Fibroblast of skin of left quadriceps (primary cell): ENCODE measurements around the gene S100P.
"Not testable (repeated sequence)": the region's sequence is repeated elsewhere in the genome, so short reads cannot be mapped to it uniquely, and the experiment has no call there.

Source experiments
- DNase-seq, 2 experiments: peaks; one replicate each; pipeline ENCODE4 v3.0.0-alpha.2; 2013; ENCODE audit warnings: low read depth in 2 of 2

S100P gene

GRCh38 chr4:6693231-6694176 lies at the start of gene S100P:
Gene S100P (plus strand): TSS chr4:6693878. CDS start chr4:6693933, 55 bp downstream.
- DNase-seq: no peak

DNA sequence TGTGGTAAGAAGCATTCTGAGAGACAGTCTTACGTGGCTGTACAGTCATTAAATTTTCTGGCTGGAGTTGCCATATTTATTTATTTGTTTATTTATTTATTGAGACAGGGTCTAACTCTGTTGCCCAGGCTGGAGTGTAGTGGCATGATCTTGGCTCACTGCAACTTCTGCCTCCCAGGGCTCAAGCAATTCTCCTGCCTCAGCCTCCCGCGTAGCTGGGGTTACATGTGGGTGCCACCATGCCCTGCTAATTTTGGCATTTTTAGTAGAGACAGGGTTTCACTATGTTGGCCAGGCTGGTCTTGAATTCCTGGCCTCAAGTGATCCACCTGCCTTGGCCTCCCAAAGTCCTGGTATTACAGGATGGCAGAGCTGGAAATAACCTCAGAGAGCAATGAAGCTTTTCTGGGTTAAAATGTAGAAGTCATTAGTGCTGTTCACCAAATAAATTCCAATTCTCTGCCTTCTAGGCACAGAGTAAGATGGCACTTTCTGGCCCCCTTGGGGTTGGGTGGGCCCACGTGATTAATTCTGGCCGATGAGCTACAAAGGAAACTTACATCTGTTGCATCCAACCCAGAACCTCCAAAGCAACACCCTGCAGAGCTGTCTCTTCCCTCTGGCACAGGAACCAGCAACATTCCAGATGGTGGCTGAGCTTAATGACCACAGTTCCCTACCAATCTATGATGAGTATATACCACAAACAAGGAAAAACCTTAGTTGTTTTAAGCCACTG lies 48.7 kb upstream of the S100P start:
- DNase-seq: no peak

- DNase-seq: no peak
Observed at GRCh38 chr4:6647169-6647568, 46.5 kb upstream of the S100P start.

GRCh38 chr4:6647582-6648230 lies 46.0 kb upstream of the S100P start:
- no peak for DNase-seq

- no peak for DNase-seq
Observed at GRCh38 chr4:6649216-6649615, 44.5 kb upstream of the S100P start.

DNA sequence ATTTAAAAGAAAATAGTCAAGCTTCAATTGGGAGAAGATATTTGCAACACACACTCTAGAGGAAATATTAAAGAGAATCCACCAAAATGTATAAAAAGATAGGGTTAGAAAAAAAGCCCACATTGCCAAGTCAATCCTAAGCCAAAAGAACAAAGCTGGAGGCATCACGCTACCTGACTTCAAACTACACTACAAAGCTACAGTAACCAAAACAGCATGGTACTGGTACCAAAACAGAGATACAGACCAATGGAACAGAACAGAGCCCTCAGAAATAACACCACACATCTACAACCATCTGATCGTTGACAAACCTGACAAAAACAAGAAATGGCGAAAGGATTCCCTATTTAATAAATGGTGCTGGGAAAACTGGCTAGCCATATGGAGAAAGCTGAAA lies 39.5 kb upstream of the S100P start:
- DNase-seq: not testable (repeated sequence)

- not testable (repeated sequence) for DNase-seq
Observed at GRCh38 chr4:6655291-6655690, 38.4 kb upstream of the S100P start.

GRCh38 chr4:6655924-6656323 lies 37.8 kb upstream of the S100P start:
- no peak for DNase-seq

DNA sequence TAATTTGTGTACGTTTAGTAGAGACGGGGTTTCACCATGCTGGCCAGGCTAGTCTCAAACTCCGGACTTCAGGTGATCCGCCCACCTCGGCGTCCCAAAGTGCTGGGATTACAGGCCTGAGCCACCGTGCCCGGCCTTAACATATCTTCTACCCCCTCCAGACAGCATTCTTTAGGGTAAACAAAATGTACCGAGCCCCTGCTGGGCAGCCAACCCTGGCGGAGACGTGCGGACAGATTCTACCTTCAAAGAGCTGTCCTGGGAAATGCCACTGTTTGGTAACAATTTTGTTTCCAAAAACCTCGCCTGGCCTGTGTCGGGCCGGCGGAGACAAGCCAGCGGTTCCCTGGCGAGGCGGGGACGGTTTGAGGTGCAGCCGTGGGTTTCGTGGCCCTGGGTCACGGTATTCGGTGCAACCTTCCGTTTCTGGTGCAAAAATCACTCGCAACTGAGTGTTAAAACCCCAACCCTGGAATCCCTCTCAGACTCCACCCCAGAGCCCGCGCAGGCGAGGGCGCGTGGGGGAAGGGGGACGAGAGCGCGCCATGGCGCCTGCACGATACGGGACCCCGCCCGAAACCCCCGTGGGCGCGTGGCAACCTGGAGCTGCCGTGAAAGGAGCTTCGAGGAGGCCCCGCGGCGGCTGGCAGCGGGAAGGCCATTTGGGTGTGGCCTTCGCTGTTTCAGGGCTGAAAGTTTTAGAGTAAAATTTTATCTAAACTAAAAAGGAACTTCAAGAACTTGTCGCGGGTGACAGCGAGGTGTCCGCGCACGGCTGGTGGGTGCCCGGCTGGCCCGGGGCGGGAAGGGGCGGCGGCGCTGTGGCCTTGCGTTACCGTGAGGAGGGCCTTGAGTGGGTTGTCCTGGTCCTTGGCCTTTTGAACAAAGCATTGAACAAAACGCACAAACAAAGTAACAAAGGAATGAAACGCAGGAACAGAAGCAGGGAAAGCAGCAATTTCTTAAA lies 36.2 kb upstream of the S100P start:
- no peak for DNase-seq

- DNase-seq: no peak
Observed at GRCh38 chr4:6658209-6658595, 35.5 kb upstream of the S100P start.

- DNase-seq: no peak
Observed at GRCh38 chr4:6658597-6659075, 35.0 kb upstream of the S100P start.

- DNase-seq: no peak
Observed at GRCh38 chr4:6659897-6660296, 33.8 kb upstream of the S100P start.

DNA sequence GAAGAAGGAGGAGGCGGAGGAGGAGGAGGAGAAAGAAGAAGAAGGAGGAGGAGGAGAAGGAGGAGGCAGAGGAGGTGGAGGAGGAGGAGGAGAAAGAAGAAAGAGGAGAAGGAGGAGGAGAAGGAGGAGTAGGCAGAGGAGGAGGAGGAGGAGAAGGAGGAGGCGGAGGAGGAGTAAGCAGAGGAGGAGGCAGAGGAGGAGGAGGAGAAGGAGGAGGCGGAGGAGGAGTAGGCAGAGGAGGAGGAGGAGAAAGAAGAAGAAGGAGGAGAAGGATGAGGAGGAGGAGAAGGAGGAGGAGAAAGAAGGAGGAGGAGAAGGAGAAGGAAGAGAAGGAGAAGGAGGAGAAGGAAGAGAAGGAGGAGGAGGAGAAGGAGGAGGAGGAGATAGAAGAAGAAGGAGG lies 33.2 kb upstream of the S100P start:
- no peak for DNase-seq

GRCh38 chr4:6662591-6662990 lies 31.1 kb upstream of the S100P start:
- no peak for DNase-seq

- DNase-seq: no peak
Observed at GRCh38 chr4:6663596-6664393, 29.9 kb upstream of the S100P start.

DNA sequence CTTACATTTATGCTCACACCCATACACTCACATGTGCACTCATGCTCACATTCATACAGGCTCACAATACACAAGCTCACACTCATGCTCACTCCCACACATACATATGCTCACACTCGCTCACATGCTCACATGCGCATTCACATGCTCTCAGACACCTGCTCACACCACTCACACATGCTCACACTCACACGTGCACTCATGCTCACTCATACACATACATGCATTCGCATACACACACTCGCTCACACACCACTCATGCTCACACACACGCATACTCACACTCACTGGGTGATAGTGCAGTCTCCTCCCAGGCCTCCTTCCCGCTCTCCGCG lies 28.4 kb upstream of the S100P start:
- DNase-seq: no peak

- DNase-seq: no peak
Observed at GRCh38 chr4:6668391-6668790, 25.3 kb upstream of the S100P start.

DNA sequence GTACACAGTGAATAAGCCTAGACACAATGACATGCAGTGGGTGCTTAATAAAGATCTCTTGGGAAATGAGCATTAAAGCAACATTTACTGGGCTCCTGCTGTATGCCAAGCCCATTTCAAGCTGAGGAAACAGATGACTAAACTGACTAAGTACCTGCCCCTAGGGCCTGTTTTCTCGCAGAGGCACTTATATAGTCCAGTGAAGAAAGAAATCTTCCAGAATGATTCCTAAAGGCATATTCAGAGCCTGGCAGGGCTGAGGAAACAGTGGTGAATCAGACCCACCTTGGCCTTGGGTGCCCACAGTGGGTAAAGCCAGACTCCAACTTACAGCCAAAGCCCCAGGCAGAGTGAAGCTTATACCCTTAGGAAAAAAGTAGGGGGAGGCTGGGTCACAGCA lies 22.0 kb upstream of the S100P start:
- no peak for DNase-seq

DNA sequence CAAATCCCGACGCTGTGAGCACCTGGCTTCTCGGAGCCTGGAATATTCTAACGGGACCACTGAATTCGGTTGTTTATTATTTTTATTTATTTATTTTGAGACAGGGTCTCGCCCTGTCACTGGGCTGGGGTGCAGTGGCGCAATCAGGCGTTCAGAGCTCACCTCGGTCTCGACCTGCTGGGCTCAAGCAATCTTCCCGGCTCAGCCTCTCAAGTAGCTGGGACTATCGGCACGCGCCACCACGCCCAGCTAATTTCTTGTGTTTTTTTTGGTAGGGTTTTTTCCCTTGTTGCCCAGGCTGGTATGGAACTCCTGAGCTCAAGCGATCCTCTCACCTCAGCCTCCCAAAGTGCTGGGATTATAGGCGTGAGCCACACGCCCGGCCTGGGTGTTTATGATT lies 21.5 kb upstream of the S100P start:
- no peak for DNase-seq

DNA sequence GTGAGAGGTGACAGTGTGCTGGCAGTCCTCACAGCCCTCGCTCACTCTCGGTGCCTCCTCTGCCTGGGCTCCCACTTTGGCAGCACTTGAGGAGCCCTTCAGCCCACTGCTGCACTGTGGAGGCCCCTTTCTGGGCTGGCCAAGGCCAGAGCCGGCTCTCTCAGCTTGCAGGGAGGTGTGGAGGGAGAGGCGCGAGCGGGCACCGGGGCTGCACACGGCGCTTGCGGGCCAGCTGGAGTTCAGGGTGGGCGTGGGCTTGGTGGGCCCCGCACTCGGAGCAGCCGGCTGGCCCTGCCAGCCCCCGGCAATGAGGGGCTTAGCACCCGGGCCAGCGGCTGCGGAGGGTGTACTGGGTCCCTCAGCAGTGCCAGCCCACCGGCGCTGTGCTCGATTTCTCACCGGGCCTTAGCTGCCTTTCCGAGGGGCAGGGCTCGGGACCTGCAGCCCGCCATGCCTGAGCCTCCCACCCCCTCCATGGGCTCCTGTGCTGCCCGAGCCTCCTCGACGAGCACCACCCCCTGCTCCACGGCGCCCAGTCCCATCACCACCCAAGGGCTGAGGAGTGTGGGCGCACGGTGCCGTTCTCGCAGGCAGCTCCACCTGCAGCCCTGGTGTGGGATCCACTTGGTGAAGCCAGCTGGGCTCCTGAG lies 21.0 kb upstream of the S100P start:
- not testable (repeated sequence) for DNase-seq
